Pons (tissue), 1 donor: ENCODE results near the gene CAV2.

Source experiments
- DNase-seq: peaks from one replicate; pipeline ENCODE4 v3.0.0-alpha.2; 2016; ENCODE audit warnings: low spot score

Gene CAV2

GRCh38 chr7:116546916-116547315 is 47.4 kb downstream of the CAV2 start:
- no peak for DNase-seq

- DNase-seq = no peak
These were observed 47.8 kb downstream of the CAV2 start for GRCh38 chr7:116547347-116547746.

- no peak for DNase-seq
These were observed 49.0 kb downstream of the CAV2 start for GRCh38 chr7:116548506-116548905.

- no peak for DNase-seq
These were observed 49.8 kb downstream of the CAV2 start for GRCh38 chr7:116549370-116549769.

GRCh38 chr7:116551692-116552091 is 52.2 kb downstream of the CAV2 start:
- no peak for DNase-seq

GRCh38 chr7:116552602-116553001 is 53.1 kb downstream of the CAV2 start:
- DNase-seq = no peak

- DNase-seq = no peak
These were observed 53.8 kb downstream of the CAV2 start for GRCh38 chr7:116553168-116553964.

- no peak for DNase-seq
These were observed 54.9 kb downstream of the CAV2 start for GRCh38 chr7:116554436-116554835.

- no peak for DNase-seq
These were observed 55.4 kb downstream of the CAV2 start for GRCh38 chr7:116554911-116555310.

GRCh38 chr7:116557066-116557585 is 57.6 kb downstream of the CAV2 start:
- DNase-seq = no peak

GRCh38 chr7:116557901-116558300 is 58.4 kb downstream of the CAV2 start:
- DNase-seq = no peak
